ENCODE results near the gene ZNF526.

ZNF526 gene

GRCh38 chr19:42196011-42197001 is 23.8 kb upstream of the ZNF526 start:
- H3K4me3 ChIP-seq (ENCODE audit: low read depth, low read length): no peak overlapping the region
- TF ChIP-seq, protein P1, sequence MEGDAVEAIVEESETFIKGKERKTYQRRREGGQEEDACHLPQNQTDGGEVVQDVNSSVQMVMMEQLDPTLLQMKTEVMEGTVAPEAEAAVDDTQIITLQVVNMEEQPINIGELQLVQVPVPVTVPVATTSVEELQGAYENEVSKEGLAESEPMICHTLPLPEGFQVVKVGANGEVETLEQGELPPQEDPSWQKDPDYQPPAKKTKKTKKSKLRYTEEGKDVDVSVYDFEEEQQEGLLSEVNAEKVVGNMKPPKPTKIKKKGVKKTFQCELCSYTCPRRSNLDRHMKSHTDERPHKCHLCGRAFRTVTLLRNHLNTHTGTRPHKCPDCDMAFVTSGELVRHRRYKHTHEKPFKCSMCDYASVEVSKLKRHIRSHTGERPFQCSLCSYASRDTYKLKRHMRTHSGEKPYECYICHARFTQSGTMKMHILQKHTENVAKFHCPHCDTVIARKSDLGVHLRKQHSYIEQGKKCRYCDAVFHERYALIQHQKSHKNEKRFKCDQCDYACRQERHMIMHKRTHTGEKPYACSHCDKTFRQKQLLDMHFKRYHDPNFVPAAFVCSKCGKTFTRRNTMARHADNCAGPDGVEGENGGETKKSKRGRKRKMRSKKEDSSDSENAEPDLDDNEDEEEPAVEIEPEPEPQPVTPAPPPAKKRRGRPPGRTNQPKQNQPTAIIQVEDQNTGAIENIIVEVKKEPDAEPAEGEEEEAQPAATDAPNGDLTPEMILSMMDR (IDR thresholded peaks at IDR 0.05; ENCODE audit: low read depth, low read length): no peak

GRCh38 chr19:42197375-42197817 is 22.7 kb upstream of the ZNF526 start:
- TF ChIP-seq, protein P1 (IDR thresholded peaks at IDR 0.05; ENCODE audit: low read depth, low read length): no peak
- no peak overlapping the region for H3K4me3 ChIP-seq (ENCODE audit: low read depth, low read length)

DNA sequence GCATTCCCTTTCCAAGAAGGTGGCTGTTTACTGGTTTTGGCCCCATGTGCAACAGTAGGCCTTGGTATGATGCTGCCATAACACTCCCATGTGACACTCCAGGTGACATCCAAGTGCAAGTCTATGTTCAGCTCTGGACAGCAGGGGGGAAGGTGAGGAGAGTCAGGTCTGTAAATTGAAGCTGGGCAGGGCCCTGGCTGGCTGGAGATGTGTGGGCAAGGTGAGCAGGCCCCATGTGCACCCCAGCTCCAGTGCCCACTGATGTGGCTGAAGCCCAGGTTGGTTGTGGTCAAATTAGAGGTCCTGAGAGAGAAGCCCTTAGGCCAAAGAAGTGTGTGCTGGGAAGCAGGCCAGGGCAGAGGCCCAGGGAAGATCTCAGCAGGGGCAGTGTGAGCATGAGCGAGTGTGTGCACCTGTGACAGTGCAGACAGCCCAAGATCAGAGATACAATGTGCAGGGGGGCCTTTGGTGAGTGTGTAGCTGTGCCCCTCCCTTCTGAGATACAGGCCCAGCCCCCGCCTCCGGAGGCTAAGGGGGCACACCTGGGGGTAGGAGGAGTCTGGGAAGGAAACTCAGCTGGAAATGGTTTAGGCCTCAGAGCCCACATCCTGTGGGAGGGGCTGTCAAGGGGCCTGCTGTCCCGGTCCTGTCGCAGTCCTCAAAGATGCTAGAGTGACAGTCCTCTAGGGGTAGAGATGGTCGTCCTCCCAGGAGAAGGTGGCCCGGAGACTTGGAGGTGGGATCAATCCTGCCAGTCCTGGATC is 21.3 kb upstream of the ZNF526 start:
- H3K4me3 ChIP-seq (ENCODE audit: low read depth, low read length): no peak overlapping the region

GRCh38 chr19:42199440-42200115 is 20.5 kb upstream of the ZNF526 start:
- no peak overlapping the region for H3K4me3 ChIP-seq (ENCODE audit: low read depth, low read length)

More for the DNA sequence above, 21.3 kb upstream of the ZNF526 start:
- TF ChIP-seq, protein P1 (IDR thresholded peaks at IDR 0.05; ENCODE audit: low read depth, low read length): no peak

GRCh38 chr19:42200116-42200715 is 19.9 kb upstream of the ZNF526 start:
- TF ChIP-seq, protein P1 (IDR thresholded peaks at IDR 0.05; ENCODE audit: low read depth, low read length): no peak
- no peak overlapping the region for H3K4me3 ChIP-seq (ENCODE audit: low read depth, low read length)

More at GRCh38 chr19:42199440-42200115, 20.5 kb upstream of the ZNF526 start:
- TF ChIP-seq, protein P1 (IDR thresholded peaks at IDR 0.05; ENCODE audit: low read depth, low read length): no peak

DNA sequence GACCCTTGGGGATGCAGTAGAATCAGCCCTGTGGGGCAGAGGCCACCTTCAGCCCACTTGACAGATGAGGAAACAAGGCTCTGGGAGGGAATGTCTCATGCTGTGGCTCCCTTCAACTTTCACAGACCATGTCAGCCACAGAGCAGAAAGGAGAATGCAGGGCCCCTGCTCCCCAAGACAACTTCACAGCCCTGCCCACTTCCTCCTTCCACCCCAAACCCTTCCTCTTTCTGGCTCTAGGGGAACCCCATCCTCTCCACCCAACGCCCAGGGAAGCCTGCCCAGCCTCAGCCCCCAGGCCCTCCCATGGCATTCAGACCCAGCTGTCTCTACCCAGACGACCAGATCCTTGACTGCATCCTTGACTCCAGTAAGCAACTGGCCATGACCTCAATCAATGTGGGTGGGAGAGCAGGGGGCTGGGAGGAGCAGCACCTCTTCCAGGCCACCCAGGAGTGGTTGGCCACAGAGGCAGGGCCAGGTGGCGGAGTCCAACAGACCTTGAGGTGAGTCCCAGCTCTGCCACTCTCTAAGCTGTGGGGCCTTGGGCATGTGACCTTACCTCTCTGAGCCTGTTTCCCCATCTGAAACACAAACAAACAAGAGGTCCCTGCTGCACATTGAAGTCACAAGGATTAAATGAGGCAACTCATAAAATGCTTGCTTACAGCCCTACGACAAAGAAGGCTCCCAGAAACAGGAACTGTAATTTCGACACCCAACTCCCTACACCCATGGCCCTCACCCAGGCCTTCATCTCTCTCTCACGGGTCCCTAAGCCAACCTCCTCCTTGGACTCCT is 18.4 kb upstream of the ZNF526 start:
- TF ChIP-seq, protein P1 (IDR thresholded peaks at IDR 0.05; ENCODE audit: low read depth, low read length): no peak
- no peak overlapping the region for H3K4me3 ChIP-seq (ENCODE audit: low read depth, low read length)

Data from WI38 (cell line).